ENCODE measurements around the gene MYH4.

Gene MYH4

DNA sequence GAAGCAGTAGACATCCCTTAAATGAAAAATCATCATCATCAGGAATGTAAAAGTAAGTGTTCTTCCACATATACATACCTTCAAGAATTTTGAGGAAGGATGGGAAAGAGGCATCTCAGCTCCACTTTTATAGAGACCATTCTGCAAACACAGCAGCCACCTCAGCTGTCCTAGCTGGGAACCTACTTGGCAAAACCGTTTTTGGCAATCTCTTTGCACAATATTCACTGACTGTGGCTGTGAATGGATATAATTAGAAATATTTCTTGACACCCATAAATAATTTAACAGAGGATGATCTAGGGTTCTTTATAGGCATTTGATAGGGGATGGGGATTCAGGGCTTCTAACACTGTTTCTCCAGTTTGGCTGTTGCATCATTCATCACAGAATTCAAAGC, at the start of gene MYH4:
TSS of gene MYH4 (minus strand) at position 101 of the 400 bp plus-strand sequence. CDS start 2,814 bp downstream, outside the sequence.
- TF ChIP-seq EZH2phosphoT487 (IDR thresholded peaks at IDR 0.05; ENCODE audit: borderline replicate concordance, low read length): no peak
- TF ChIP-seq, protein P1, sequence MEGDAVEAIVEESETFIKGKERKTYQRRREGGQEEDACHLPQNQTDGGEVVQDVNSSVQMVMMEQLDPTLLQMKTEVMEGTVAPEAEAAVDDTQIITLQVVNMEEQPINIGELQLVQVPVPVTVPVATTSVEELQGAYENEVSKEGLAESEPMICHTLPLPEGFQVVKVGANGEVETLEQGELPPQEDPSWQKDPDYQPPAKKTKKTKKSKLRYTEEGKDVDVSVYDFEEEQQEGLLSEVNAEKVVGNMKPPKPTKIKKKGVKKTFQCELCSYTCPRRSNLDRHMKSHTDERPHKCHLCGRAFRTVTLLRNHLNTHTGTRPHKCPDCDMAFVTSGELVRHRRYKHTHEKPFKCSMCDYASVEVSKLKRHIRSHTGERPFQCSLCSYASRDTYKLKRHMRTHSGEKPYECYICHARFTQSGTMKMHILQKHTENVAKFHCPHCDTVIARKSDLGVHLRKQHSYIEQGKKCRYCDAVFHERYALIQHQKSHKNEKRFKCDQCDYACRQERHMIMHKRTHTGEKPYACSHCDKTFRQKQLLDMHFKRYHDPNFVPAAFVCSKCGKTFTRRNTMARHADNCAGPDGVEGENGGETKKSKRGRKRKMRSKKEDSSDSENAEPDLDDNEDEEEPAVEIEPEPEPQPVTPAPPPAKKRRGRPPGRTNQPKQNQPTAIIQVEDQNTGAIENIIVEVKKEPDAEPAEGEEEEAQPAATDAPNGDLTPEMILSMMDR (IDR thresholded peaks at IDR 0.05; ENCODE audit: low read depth, low read length, poor library complexity, severe bottlenecking): no peak
- no peaks in the 10 kb centered on the region for H3K27me3 ChIP-seq (ENCODE audit: control insufficient read depth, low read length)

DNA sequence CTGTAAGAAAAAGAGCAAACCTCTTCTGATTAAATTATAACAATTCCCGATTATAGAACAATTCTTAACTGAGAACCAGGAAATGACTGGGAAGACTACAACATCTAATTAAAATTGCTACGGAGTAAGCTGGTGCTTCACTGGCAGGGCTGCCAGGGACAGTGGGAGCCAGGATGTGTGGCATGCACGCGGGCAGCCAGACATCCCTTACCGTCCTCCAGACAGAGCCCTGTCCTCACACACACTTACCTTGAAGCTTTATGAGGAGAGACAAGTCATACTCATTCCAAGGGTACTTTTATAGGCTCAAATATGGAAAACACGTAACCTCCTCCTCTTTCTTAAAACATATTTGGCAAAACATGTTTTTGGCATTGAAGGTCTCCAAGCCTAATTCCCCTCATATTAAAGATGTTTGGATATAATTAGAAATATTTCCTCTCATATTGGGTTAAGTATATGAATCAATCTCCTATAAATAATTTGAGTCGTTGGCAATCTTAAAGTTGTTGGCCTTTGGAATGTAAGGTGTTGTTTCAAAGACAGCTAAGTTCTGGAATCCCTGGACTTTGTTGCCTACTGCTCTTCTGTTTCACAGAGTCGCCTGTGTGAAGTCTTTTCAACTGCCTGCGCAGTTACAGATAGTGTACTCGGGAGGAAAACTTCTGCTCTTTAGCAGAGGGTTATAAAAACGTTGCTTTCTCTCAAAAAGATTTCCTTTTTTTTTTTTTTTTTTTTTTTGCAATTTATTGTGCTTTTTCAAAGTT, 49.1 kb upstream of the MYH4 start, which contains the start of gene MYH1:
TSS of gene MYH1 (minus strand) at position 272 of the 767 bp plus-strand sequence. CDS start 1,900 bp downstream, outside the sequence.
- H3K79me2 ChIP-seq (ENCODE audit: control insufficient read depth, low read length): no peaks in the 10 kb centered on the region
- H3K27me3 ChIP-seq (ENCODE audit: control insufficient read depth, low read length): no peaks in the 10 kb centered on the region
- no peaks in the 10 kb centered on the region for H4K20me1 ChIP-seq (ENCODE audit: control insufficient read depth, insufficient read depth, low read depth, low read length)

More for the DNA sequence above, at the start of gene MYH4:
- H3K79me2 ChIP-seq (ENCODE audit: control insufficient read depth, low read length): no peaks in the 10 kb centered on the region
- H3K36me3 ChIP-seq (ENCODE audit: control insufficient read depth, low read length): no peaks in the 10 kb centered on the region
- H3K4me3 ChIP-seq (ENCODE audit: low read length): no peak within 1 kb of the TSS
- no peaks in the 10 kb centered on the region for H3F3A ChIP-seq (ENCODE audit: control insufficient read depth, insufficient read depth)
- H3K9me2 ChIP-seq (replicated peaks; ENCODE audit: control insufficient read depth, low read length): no peaks in the 10 kb centered on the region
- no peaks in the 10 kb centered on the region for H3K4me1 ChIP-seq (ENCODE audit: control insufficient read depth, low read length)
- no peak within 1 kb of the TSS for H3K27ac ChIP-seq (ENCODE audit: low read depth, low read length)
- no peaks in the 10 kb centered on the region for H4K20me1 ChIP-seq (ENCODE audit: control insufficient read depth, insufficient read depth, low read depth, low read length)
- H3K9me3 ChIP-seq (ENCODE audit: control insufficient read depth, insufficient read depth, low read length): no peaks in the 10 kb centered on the region
- no peak within 1 kb of the TSS for H3K4me2 ChIP-seq (ENCODE audit: low read length)

DNA sequence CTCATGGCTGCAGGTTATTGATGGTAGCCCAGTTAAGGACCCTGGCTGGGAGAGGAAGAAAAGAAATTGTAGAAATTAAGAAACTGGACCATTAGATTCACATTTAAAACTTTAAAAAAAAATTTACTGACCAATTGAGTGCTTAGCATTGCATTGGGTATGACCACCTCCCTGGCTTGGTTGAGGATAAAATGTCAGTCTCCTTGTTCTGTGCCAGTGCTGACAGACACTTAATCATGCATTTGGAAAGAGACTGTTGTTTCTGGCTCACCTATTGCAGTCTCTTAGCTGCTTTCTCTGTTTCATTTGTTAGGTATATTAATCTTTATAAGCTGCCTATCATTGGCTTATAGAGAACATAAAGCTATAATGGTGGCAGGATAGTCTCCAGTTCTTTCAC, 47.3 kb upstream of the MYH4 start:
- Histone ChIP-seq H3K4me3 (ENCODE audit: low read length) (no peak overlapping the region), H3K36me3 (ENCODE audit: control insufficient read depth, low read length) (no peaks in the 10 kb centered on the region), H3K27ac (ENCODE audit: low read depth, low read length) (no peak overlapping the region), H3K27me3 (ENCODE audit: control insufficient read depth, low read length) (no peaks in the 10 kb centered on the region), H3K9me2 (replicated peaks; ENCODE audit: control insufficient read depth, low read length) (no peaks in the 10 kb centered on the region), H3K4me1 (ENCODE audit: control insufficient read depth, low read length) (no peaks in the 10 kb centered on the region), H3K4me2 (ENCODE audit: low read length) (no peak overlapping the region), H3K9me3 (ENCODE audit: control insufficient read depth, insufficient read depth, low read length) (no peaks in the 10 kb centered on the region), H3F3A (ENCODE audit: control insufficient read depth, insufficient read depth) (no peaks in the 10 kb centered on the region), H4K20me1 (ENCODE audit: control insufficient read depth, insufficient read depth, low read depth, low read length) (no peaks in the 10 kb centered on the region), H3K79me2 (ENCODE audit: control insufficient read depth, low read length) (no peaks in the 10 kb centered on the region)
- TF ChIP-seq, protein P1 (IDR thresholded peaks at IDR 0.05; ENCODE audit: low read depth, low read length, poor library complexity, severe bottlenecking): no peak
- TF ChIP-seq EZH2phosphoT487 (IDR thresholded peaks at IDR 0.05; ENCODE audit: borderline replicate concordance, low read length): no peak

More for the DNA sequence above, 49.1 kb upstream of the MYH4 start, which contains the start of gene MYH1:
- H3K4me1 ChIP-seq (ENCODE audit: control insufficient read depth, low read length): no peaks in the 10 kb centered on the region
- TF ChIP-seq, protein P1 (IDR thresholded peaks at IDR 0.05; ENCODE audit: low read depth, low read length, poor library complexity, severe bottlenecking): no peak
- no peak for TF ChIP-seq EZH2phosphoT487 (IDR thresholded peaks at IDR 0.05; ENCODE audit: borderline replicate concordance, low read length)
- H3K4me2 ChIP-seq (ENCODE audit: low read length): no peak within 1 kb of the TSS
- no peaks in the 10 kb centered on the region for H3K9me2 ChIP-seq (replicated peaks; ENCODE audit: control insufficient read depth, low read length)
- H3F3A ChIP-seq (ENCODE audit: control insufficient read depth, insufficient read depth): no peaks in the 10 kb centered on the region
- H3K4me3 ChIP-seq (ENCODE audit: low read length): no peak within 1 kb of the TSS
- H3K27ac ChIP-seq (ENCODE audit: low read depth, low read length): no peak within 1 kb of the TSS
- no peaks in the 10 kb centered on the region for H3K9me3 ChIP-seq (ENCODE audit: control insufficient read depth, insufficient read depth, low read length)
- H3K36me3 ChIP-seq (ENCODE audit: control insufficient read depth, low read length): no peaks in the 10 kb centered on the region

All from DOHH2 (cell line).